ENCODE results near the gene TMEM238L.
"Not testable (repeated sequence)": the region's sequence is repeated elsewhere in the genome, so short reads cannot be mapped to it uniquely, and the experiment has no call there.

TMEM238L gene, protein sequence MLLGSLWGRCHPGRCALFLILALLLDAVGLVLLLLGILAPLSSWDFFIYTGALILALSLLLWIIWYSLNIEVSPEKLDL

DNA sequence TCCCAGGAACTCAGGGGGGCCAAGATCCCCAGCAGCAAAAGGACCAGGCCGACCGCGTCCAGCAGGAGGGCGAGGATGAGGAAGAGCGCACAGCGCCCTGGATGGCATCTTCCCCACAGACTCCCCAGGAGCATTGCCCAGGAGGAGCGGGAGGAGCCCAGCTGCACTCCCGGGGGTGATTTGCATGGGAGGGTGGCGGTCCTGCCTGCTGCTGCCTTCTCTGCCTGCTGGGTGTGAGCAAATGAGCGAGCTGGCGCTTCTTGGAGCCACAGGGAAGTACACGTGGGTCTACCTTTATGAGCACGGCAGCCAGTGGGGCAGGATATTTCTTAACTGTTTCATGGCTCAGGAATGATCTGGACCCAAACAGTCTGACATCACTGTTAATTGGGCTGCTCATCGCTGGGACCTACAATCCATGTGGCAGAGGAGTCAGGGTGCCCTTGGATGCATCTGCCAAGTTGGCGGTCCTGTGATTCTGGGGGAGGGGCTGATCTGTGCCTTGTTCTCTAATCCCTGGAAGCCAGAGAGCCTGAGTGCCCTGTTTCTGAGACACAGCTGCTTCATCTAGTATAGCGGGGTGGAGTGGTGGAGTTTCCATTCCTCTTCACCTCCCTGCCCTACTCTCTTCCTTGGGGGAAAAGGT, at the start of gene TMEM238L:
Gene TMEM238L, minus strand, starts transcription at position 270 of the 646 bp plus-strand sequence. Its CDS starts 136 bp downstream, at position 134.
- no peak for DNase-seq (ENCODE audit: low spot score)

DNA sequence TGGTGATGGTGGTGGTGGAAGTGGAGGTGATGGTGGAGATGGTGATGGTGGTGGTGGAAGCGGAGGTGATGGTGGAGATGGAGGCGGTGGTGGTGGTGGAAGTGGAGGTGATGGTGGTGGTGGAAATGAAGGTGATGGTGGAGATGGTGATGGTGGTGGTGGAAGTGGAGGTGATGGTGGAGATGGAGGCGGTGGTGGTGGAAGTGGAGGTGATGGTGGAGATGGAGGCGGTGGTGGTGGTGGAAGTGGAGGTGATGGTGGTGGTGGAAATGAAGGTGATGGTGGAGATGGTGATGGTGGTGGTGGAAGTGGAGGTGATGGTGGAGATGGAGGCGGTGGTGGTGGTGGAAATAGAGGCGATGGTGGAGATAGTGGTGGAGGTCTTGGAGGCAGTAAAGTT, 42.7 kb upstream of the TMEM238L start:
- not testable (repeated sequence) for DNase-seq (ENCODE audit: low spot score)

DNA sequence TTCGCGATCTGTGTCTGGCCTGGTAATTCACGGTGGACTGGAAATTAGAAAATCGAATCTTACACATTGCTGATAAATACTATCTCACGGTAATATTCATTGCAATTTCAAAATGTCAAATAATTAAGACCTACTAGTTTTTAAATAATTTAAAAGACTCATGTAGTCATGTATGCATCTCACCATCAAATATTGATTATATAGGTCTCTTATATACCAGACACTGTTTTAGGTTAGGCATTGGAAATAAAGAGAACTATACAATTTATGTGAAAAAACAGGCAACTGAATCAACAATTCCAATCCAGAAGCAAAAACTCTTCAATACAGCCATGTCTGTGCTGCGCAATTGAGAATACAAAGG, 41.5 kb upstream of the TMEM238L start:
- no peak for DNase-seq (ENCODE audit: low spot score)

DNA sequence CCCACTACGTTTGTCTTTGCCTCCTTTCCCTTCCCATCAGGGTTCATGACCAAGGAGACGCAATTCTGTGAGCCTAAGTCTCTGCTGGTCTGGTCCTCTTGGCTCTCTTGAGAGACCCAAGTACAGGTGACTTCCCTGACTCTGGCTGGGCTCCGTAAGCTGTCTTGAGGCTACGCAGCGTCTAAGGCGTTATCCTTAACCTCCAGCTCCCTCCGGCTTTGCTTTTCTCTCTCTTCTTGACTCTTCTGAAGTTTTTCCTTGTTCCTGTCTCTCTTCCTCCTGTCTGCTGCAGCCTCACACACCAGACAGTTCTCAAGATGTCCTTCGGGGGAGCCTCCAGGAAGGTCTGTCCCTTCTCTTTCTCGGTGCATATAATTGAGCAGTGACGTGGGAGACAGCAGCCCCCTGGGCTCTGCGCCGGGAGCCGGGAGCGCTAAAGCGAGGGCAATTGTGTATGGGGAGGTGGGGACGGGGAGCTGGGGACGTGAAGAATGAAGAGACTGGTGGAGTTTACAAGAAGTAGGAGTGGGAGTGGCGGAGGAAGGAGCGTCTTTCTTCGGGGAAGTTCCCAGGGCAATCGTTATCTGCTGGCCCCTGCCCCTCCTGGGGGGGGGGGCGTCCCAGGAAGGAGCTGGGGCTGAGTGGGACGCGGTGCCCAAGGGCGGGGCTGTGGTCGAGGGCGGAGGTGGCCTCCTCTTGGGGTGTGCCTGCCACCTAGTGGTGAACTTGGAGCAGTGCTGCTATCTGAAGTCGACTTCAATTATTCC, 40.9 kb upstream of the TMEM238L start:
- DNase-seq (ENCODE audit: low spot score): peak; percentile 85

DNA sequence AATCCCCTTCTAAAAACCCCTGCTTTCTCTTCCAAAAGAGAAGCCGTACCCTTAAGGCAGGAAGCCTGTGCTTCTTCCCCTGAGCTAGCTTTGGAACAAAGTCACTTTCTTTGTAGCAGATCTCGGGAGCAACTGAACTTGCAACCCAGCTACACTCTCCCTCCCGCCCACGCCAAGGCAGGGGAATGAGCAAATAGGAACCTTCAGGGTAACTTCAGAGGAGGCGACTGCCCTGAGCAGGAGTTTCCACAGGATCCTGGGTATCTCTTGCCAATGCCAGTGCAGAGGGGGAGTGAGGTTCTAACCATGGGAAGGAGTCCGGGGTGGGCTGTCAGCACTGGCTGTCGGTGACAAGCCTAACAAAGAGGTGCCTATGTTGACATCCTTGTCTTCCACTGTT, 39.9 kb upstream of the TMEM238L start:
- DNase-seq (ENCODE audit: low spot score): no peak

DNA sequence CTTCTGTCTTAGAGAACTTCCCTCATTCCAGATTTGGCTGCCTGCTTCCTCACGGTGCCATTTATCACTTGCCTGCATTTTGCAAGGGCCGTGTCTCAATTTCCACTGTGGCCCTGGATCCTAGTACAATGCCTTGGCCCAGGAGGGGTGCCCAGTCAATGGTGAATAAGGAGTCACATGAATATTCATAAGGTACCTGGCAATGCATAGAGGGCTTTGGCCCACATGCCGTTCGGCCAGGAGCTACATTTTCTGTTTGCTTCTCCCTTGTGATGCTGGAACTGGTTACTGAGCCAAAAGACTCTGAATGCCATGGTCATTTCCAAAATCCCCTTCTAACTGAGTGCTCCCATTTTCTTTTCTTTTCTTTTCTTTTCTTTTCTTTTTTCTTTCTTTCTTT, 38.8 kb upstream of the TMEM238L start:
- no peak for DNase-seq (ENCODE audit: low spot score)

DNA sequence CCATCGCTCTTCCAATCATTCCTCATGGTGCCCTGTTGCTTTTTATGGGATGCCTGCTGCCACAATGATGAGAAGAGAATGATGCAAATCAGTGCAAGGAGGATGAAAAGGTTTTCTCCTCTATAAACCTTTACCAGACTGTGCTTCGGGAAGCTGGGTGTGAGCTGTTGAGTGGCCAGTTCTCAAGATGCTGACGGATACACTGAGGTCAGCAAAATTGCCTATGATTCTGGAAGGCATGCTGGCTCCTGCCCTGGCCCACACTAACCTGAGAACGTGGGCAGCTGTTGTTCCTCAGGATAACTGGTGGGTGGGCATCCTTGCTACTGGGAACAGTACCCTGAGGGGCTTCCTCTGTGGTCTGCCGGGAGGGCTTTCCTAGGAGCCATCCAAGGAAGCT, 34.8 kb upstream of the TMEM238L start:
- DNase-seq (ENCODE audit: low spot score): no peak

DNA sequence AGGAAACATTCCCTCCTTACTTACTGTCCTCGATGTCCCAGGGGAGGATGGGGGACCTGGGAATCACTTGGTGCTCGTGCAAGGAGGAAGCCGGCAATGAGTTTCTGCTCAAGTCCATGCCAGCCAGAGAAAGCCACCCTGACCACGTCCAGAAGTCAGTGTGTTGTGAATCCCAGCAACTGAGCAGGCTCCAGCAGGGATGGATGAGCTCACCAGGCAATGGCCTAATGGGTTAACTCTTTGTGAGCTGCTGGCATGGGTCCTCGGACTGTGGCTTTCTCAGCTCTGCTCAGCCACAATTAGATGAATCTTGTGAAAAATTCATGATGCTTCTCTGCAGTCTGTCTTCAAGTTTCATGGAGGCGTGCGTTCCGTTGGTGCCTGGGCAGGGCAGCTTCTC, 34.0 kb upstream of the TMEM238L start, which contains the start of gene PIRT:
Gene PIRT, minus strand, starts transcription at position 167 of the 400 bp plus-strand sequence. CDS start 12,442 bp downstream, outside the sequence.
- no peak for DNase-seq (ENCODE audit: low spot score)

DNA sequence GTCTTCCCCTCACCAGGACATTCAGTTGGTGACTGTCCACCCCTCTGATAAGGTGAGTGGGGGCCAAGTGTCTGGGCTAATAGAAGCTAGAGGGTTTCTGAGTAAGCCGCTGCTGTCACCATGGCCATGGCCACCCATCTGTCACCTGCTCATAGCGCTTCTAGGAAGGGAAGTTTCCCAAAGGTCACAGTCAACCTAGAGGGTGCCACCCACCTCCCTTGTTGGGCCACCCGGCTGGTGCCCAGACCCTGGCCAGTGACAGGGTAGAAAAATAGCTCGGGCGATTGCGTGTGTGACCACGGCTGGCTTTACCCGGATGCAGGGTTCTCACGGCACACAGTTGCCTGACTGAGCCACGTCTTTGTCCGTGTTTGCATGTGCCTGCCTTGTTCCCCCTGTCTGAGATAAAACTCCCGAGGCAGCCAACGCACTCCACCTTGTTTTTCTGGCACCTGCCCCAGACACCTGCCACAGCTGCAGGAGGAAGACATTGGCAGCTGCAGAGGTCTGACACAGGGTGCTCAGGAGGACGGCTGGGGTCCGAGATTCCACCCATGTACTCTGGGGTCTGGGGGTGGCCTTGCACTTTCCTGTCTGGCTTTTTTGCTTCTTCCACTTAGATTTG, 33.2 kb upstream of the TMEM238L start:
- no peak for DNase-seq (ENCODE audit: low spot score)

DNA sequence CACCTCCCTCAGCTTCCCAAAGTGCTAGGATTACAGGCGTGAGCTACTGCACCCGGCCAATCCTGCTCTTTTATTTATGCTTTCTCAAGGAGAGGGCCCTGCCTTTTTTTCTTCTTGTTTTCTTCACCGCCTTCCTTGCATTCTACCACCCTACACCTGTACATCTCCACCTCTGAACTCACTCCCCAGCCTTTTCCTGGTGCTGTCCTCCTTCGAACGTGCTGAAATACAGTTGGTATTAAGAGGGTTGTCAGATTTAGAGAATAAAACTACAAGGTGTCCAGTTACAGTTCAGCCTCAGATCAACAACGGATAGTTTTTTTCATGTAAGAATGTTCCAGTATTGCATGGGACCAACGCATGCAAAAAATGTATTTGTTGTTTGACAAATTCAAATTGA, 32.2 kb upstream of the TMEM238L start:
- no peak for DNase-seq (ENCODE audit: low spot score)

DNA sequence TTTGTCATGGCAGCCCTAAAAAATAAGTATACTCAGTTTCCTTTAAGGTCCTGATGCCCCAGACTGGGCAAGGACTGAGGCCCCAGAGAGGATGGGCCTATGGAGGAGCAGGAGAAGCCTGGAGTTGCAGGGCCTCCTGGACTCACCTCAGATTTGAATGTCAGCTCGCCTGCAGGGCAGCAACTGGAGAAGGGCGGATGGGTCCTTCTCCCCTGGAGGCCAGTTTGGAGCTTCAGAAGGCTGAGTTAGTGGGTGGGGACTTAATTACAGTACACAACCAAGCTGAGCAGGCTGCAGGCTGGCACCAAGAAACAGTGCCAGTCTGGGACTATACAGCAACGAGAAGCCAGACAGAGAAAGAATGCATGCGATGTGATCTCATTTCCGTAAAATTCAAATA, 27.8 kb upstream of the TMEM238L start:
- DNase-seq (ENCODE audit: low spot score): no peak

DNA sequence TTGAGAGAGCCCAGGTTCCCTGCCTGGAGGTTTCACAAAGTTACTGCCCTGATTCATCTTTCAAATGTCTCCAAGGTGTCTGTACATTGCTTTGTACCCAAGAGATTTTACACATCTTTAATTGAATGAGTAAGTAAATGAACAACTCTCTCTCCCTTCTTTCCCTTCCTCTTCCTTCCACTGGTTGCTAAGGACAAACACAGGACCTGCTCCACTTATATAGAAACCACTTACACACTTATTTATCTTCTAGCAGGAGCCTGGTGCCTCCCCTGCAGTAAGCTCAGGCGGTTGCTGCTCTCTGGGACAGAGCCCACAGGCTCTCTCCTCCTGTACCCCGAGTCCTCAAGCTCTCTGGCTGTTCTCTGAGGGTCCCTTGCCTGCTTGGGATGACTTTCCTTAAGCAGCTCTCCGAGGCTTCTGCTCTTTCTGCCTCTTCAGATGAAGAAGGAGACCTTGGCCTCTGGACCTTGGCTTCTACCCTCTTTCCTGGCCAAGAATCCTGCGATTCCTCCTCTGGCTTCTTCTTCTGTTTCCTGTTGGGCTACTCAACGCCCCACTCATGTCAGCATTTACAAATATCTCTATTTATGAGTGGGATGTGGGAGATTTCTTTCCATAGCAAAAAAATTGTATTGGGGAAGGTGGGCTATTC, 24.1 kb upstream of the TMEM238L start:
- DNase-seq (ENCODE audit: low spot score): no peak

DNA sequence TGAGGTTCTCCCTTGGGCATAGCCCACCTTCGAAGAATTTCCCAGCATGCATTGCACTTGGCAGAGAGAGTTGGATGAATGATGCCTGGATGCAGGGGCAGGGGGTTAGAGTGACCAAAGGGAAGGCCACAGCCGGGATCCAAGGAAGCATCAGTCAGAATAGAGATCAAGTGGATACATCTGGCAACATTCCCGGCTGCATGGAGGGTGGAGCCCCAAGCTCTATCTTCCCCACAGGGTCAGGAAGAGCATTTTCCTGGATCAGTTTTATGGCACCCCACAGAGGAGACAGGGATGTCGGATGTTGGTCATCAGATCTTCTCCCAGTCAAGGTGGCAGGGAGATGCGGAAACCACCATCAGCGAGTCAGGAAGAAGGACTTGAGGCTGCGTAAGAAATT, 21.0 kb upstream of the TMEM238L start:
- DNase-seq (ENCODE audit: low spot score): no peak

DNA sequence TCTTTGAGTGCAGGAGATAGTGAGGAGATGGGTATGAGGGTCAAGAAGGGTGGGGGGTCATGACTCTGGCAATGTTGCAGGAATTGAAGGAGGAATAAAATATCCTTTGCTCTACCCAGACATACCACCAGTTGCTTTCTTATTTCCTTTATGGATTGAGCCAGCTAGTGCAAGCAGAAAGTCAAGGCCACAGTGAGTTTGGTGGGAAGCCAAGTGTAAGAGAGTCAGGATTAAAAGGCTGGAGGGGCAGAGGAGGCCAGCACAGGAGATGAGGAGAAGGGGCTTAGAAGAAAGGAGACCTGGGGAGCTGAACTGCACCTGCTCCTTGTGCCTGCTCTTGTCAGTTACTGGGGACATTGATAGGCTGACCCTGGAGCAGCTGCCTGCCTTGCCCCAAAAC, 17.9 kb upstream of the TMEM238L start:
- no peak for DNase-seq (ENCODE audit: low spot score)

DNA sequence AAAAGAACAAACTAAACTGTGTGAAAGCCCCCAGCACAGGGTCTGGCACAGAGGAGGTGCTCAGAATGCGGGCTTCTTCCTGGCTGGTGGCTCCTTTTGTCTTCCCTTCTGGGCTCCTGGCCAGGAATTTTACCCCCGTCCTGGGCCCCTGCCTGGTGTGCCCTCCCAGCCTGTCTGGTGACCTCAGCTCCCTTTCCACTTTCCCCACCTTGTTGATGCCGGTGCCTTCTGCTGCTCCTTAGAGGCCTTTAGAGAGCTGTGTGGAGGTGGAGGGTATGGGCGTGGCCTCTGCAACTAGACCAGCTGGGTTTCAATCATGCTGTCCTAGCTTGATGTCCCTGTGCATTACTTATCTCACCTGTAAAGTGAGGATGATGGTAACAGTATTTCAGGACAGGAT, 17.2 kb upstream of the TMEM238L start:
- no peak for DNase-seq (ENCODE audit: low spot score)

DNA sequence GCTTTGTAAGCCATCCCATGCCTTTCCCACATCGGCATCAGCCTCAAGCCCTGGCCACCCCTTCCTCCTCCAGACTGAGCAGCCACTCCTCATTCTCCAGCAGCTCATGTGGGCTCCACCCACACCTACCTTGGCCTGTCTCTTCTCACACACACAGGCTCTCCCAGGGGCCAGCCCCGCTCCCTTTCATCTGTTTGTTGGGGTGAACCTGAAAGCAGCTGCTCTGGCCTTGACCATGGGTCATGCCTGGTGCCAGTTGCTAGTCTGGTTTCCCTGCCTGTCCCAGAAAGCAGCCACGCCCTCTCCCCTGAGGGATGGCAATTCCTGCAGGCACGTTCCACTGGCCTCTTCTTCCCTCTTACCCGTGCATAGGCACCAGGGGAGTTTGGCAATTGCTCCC, 11.4 kb upstream of the TMEM238L start:
- no peak for DNase-seq (ENCODE audit: low spot score)

DNA sequence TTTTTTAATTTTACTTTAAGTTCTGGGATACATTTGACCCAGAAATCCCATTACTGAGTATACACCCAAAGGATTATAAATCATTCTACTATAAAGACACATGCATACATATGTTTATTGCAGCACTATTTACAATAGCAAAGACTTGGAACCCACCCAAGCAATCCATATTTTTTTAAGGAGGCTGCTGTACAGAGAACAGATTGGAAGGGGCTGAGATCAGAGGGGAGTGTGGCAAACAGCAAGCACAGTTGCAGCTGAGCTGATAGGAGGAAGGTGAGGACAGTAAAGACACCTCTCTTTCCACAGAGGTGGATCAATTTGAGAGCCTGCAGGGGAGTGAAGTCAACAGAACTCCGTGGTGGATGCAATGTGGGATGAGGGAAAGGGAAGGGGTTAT, 10.2 kb upstream of the TMEM238L start:
- DNase-seq (ENCODE audit: low spot score): no peak

DNA sequence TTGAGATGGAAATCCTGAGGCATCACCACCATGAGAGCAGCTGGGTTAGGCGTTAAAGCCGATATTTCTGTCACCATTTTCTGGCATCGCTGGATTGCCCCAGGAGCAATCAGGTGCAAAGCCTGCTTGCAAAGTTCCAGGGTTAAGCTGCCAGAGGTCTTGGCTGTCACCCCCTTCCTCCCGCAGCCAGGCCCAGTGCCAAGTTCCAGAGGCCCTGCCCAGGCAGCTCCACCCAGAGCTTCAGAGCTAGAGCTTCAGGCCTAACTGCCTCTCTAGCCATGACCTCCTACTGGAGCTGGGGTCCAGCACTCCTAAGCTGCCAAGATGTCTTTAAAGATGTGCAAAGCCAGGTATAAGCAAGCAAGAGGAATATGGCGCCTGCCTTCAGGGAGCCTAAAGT, 8.8 kb upstream of the TMEM238L start:
- DNase-seq (ENCODE audit: low spot score): no peak

DNA sequence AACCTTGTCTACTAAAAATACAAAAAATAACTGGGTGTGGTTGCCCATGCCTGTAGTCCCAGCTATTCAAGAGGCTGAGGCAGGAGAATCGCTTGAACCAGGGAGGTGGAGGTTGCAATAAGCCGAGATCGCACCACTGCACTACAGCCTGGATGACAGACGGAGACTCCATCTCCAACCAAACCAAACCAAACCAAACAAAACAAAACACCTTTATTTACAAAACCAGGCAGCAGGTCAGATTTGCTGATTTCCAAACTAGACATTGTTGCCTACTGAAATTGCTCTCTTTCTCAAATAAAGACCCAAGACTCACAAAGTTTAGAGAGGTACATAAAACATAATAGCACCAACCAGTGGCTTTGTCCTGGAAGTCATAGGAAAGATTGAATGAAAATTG, 5.7 kb upstream of the TMEM238L start:
- DNase-seq (ENCODE audit: low spot score): no peak

DNA sequence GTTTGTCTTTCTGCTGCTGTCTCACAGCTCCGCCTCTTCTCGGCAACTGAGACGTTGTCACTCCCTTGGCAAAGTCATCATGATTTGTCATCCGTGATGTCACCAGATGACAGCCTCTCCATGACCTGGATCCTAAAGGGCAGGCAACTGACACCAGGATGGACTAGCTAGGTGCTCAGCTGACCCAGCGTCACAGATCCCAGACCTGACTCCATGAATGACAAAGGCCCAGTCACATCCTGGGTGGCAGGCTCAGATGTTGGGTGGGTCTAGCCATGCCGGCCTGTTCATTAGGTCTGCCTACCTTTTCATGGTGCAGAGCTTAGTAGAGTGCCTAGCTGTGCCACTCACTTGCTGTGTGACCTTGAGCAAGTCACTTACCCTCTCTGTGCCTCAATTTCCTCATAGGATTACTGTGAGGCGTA, 3.8 kb upstream of the TMEM238L start:
- no peak for DNase-seq (ENCODE audit: low spot score)

DNA sequence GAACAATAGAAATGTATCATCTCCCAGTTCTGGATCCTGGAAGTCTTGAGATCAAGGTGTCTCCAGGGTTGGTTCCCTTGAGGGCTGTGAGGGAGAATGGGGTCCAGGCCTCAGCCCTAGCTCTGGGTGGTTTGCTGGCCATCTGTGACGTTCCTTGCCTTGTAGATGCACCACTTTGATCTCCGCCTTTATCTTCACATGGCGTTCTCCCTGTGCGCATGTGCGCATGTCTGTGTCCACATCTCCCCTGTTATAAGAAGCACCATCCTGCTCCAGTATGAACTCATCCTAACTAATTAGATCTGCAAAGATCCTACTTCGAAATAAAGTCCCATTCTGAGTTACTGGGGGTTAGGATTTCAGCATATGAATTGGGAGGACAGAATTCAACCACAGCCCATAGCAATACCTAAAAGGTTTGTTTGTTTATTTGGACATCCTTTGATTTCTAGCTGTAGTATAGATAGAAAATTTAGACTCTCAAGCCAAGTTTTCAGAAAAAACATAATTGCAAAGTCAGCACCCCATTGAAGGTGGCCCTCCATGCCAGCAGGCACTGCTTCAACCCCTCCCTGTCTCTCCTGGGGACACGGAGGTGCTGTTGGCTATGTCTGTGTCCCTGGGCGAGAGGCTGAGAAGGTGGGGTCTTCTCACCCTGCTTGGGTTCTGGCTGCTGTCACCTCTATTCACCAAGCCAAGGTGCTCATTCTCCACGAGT, 2.8 kb upstream of the TMEM238L start:
- no peak for DNase-seq (ENCODE audit: low spot score)

DNA sequence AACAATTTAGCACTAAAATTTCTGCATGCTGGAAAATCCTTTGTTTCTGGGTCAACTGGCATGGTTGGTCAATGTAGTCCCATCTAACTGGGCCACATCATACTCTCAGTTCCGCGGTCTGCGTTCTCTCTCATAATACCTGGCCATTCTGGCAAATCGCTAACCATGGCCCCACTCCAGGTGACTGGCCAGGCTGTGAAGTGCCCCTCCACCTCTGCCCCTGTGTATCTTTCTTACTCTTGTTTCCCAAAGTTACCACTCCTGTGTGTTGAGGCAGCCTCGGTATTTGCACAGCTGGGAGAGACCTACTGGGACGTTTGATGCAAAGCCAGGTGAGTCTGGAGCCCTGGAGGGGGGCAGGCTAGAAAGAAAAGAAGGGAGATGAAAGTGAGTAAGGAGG, 2.0 kb upstream of the TMEM238L start:
- DNase-seq (ENCODE audit: low spot score): no peak

Measured in AG08396 (cell line).